Natural killer cell treated with Interleukin-12 subunit alpha and Interleukin-12 subunit beta and Interleukin-15 and Interleukin-18, amount 100 ng/mL, for 72 hours (primary cell): ENCODE results near the gene IGF2R. TPM values are rescaled to one million over a fixed set of nuclear protein-coding genes. Genes with fewer than 3 reads are reported as not detected.
"Not testable (repeated sequence)": the region's sequence is repeated elsewhere in the genome, so short reads cannot be mapped to it uniquely, and the experiment has no call there.

Experiments used
- ATAC-seq, 2 donors: fragments of 150-1000 bp; cut with Tn5 transposase in 1 of 2; sonication (Bioruptor Pico), chemical (Tn5 transposase) in 1 of 2; 2 replicates each; pipeline ENCODE4 v1.10.0; 2021
- DNase-seq: peaks from one replicate; pipeline ENCODE4 v3.0.0; 2022; ENCODE audit warnings: low spot score
- H3K27ac Mint-ChIP-seq, 2 donors: 1 replicate in 1 of 2; 2 replicates in 1 of 2; pipeline ENCODE4 v1.8.0; 2022; ENCODE audit warnings: mixed read lengths in 2 of 2, mild to moderate bottlenecking in 1 of 2, moderate library complexity in 1 of 2
- H3K27me3 Mint-ChIP-seq, 2 donors: 1 replicate in 1 of 2; 2 replicates in 1 of 2; pipeline ENCODE4 v1.8.0; 2022; ENCODE audit warnings: mixed read lengths in 2 of 2
- H3K36me3 Mint-ChIP-seq: one replicate; pipeline ENCODE4 v1.8.0; 2022; ENCODE audit warnings: mixed read lengths
- H3K4me1 Mint-ChIP-seq, 2 donors: 1 replicate in 1 of 2; 2 replicates in 1 of 2; pipeline ENCODE4 v1.8.0; 2022; ENCODE audit warnings: low read depth in 2 of 2, mixed read lengths in 2 of 2, mild to moderate bottlenecking in 1 of 2
- H3K4me3 Mint-ChIP-seq: one replicate; pipeline ENCODE4 v1.8.0; 2022; ENCODE audit warnings: mixed read lengths
- H3K9me3 Mint-ChIP-seq: 2 replicates; pipeline ENCODE4 v1.8.0; 2022; ENCODE audit warnings: mixed read lengths
- total RNA-seq, 2 donors: library from RNA; stranded (reverse); gene quantifications; one replicate each; pipeline ENCODE4 v1.2.3, GENCODE V29; 2022

Gene IGF2R
- total RNA-seq, 2 donors from 2014 or later, result 290 to 377 TPM

DNA sequence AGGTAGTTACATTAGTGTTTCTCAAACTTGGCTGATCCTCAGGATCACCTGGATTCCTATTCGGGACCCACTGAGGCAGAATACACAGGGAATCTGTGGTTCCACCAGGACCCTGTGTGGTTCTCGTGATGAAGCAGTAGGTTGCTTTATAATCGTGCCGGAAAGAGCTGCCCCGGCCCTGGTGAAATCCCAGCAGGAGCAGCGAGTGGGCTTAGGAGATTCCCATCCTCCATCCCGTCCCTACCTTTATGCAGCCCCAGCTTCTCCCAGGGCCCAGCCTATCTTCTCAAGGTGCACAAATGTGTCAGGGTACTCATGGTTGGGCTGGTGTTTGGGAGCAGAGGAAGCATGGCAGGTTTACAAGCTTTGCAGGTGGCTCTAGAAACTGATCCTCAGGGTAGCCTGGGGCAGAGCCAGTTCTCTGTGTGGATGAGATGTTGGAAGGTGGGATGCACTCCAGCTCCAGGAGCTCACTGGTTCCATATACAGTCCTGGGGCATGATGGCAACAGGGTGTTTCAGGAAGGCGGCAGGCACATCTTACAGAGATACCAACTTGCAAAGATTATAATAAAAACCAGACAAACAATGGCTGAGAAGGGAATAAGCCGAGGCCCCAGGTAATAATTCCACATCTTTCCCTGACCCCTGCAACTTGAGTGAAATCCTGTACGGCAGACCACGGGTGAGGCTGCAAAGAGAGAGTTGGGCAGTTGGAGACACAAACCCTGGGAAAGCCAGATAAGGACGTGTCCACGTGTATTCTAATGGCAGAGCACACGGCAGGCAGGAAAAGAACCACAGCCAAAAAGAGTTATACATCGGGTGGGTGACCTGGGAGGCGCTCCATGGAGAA, 158.6 kb downstream of the IGF2R start:
- H3K36me3 Mint-ChIP-seq, result peaks cover 3% of the 10 kb centered on the region
- no peak for DNase-seq
- no peaks in the 10 kb centered on the region for H3K9me3 Mint-ChIP-seq
- H3K4me3 Mint-ChIP-seq, result no peak overlapping the region
- peak overlapping the region in 1 of 2 donors; percentile 47 for H3K27ac Mint-ChIP-seq
- peaks cover 13 to 35% of the 10 kb centered on the region in 2 donors for H3K4me1 Mint-ChIP-seq
- no peaks in the 10 kb centered on the region for H3K27me3 Mint-ChIP-seq
- ATAC-seq, result no peak

- Mint-ChIP-seq H3K4me3 (no peak overlapping the region), H3K9me3 (no peaks in the 10 kb centered on the region), H3K36me3 (peaks cover 6% of the 10 kb centered on the region), H3K4me1 (peaks cover 13 to 40% of the 10 kb centered on the region in 2 donors), H3K27ac (peak overlapping the region in 1 of 2 donors; percentile 47), H3K27me3 (no peaks in the 10 kb centered on the region)
- DNase-seq (no peak), ATAC-seq (no peak)
These were observed 159.3 kb downstream of the IGF2R start for GRCh38 chr6:160128125-160128683.

GRCh38 chr6:160128879-160129516, 160.1 kb downstream of the IGF2R start:
- Mint-ChIP-seq H3K9me3 (no peaks in the 10 kb centered on the region), H3K4me1 (peaks cover 13 to 34% of the 10 kb centered on the region in 2 donors), H3K27ac (peak overlapping the region in 1 of 2 donors; percentile 64), H3K27me3 (no peaks in the 10 kb centered on the region), H3K4me3 (no peak overlapping the region), H3K36me3 (peaks cover 6% of the 10 kb centered on the region)
- no peak for ATAC-seq
- DNase-seq, result no peak

- H3K4me3 Mint-ChIP-seq, result no peak overlapping the region
- no peaks in the 10 kb centered on the region for H3K9me3 Mint-ChIP-seq
- DNase-seq (no peak), ATAC-seq (no peak)
- H3K27me3 Mint-ChIP-seq, result no peaks in the 10 kb centered on the region
- peak overlapping the region in 1 of 2 donors; percentile 64 for H3K27ac Mint-ChIP-seq
- H3K4me1 Mint-ChIP-seq, result peaks cover 13 to 30% of the 10 kb centered on the region in 2 donors
- H3K36me3 Mint-ChIP-seq, result peaks cover 6% of the 10 kb centered on the region
These were observed 161.2 kb downstream of the IGF2R start for GRCh38 chr6:160129881-160130615.

- no peak for ATAC-seq
- Mint-ChIP-seq H3K4me1 (peaks cover 13 to 30% of the 10 kb centered on the region in 2 donors), H3K4me3 (no peak overlapping the region), H3K9me3 (no peaks in the 10 kb centered on the region), H3K36me3 (peaks cover 6% of the 10 kb centered on the region), H3K27ac (peak overlapping the region in 1 of 2 donors; percentile 8), H3K27me3 (no peaks in the 10 kb centered on the region)
- DNase-seq, result no peak
These were observed 162.0 kb downstream of the IGF2R start for GRCh38 chr6:160130729-160131484.

- Mint-ChIP-seq H3K27ac (peak overlapping the region in 1 of 2 donors; percentile 78), H3K9me3 (no peaks in the 10 kb centered on the region), H3K4me3 (no peak overlapping the region), H3K27me3 (no peaks in the 10 kb centered on the region), H3K36me3 (peaks cover 6% of the 10 kb centered on the region), H3K4me1 (peaks cover 13 to 30% of the 10 kb centered on the region in 2 donors)
- DNase-seq (no peak), ATAC-seq (no peak)
These were observed 162.9 kb downstream of the IGF2R start for GRCh38 chr6:160131636-160132296.

DNA sequence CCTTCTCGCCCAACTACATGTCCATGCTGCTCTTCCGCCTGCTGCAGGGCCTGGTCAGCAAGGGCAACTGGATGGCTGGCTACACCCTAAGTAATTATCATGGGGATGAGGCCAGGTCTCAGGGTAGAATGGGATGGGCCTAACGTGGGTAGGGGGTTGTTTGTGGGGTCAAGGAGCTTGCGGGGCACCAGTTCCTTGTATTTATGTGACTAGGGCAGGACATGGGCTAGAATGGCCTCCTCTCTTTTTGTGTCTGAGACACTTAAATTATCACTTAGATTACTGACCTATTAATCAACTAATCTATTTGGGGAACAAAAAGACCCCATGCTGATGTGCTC, 163.4 kb downstream of the IGF2R start:
- Mint-ChIP-seq H3K4me3 (no peak overlapping the region), H3K36me3 (peaks cover 6% of the 10 kb centered on the region), H3K27me3 (no peaks in the 10 kb centered on the region), H3K4me1 (peaks cover 13 to 30% of the 10 kb centered on the region in 2 donors), H3K27ac (peak overlapping the region in 1 of 2 donors; percentile 78), H3K9me3 (no peaks in the 10 kb centered on the region)
- DNase-seq, result no peak
- no peak for ATAC-seq

DNA sequence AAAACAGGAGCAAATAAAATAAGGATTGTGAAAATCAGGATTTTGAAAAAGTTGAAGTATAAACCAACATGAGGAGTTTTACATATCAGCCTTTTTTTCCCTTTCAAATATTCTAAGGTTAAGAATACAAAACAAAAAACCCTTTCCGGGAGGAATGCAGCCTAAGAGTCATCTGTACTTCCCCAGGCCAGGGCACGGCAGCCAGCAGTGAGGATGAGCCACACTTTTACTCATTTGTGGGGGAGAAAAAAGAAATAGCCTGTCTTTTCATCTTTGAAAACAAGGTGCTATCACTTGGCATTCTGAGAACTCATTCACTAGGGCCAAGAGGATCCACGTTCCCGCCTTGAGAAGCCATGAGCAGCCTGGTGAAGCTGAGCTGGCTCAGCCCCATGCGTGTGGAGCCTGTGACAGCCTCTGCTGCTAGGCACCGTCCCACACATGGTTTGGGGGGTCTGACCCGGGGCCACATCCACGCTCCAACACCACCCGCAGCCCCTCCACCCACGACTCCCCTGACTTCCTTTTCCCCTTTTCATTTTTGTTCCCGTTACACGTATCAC, 164.0 kb downstream of the IGF2R start:
- Mint-ChIP-seq H3K4me3 (no peak overlapping the region), H3K27ac (peak overlapping the region in 1 of 2 donors; percentile 78), H3K4me1 (peaks cover 13 to 29% of the 10 kb centered on the region in 2 donors), H3K27me3 (no peaks in the 10 kb centered on the region), H3K36me3 (peaks cover 6% of the 10 kb centered on the region), H3K9me3 (no peaks in the 10 kb centered on the region)
- ATAC-seq (no peak), DNase-seq (no peak)

- ATAC-seq (no peak), DNase-seq (no peak)
- H3K27ac Mint-ChIP-seq, result peak overlapping the region in 1 of 2 donors; percentile 78
These were observed 164.8 kb downstream of the IGF2R start for GRCh38 chr6:160133441-160134336.

DNA sequence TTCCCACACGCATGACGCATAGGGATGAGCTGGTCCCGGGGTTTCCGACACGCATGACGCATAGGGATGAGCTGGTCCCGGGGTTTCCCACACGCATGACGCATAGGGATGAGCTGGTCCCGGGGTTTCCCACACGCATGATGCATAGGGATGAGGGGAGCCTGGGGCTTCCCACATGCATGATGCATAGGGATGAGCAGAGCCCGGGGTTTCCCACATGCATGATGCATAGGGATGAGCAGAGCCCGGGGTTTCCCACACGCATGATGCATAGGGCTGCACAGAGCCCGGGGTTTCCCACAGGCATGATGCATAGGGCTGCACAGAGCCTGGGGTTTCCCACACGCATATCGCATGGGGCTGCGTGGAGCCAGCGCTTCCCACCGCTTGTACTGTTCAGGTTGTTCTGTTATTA, 165.5 kb downstream of the IGF2R start:
- not testable (repeated sequence) for H3K36me3 Mint-ChIP-seq, H3K27me3 Mint-ChIP-seq
- ATAC-seq, result peak; percentile 19 to 37

More at GRCh38 chr6:160133441-160134336, 164.8 kb downstream of the IGF2R start:
- Mint-ChIP-seq H3K36me3 (peaks cover 6% of the 10 kb centered on the region), H3K4me1 (peaks cover 21 to 36% of the 10 kb centered on the region in 2 donors), H3K4me3 (no peak overlapping the region), H3K27me3 (no peaks in the 10 kb centered on the region), H3K9me3 (no peaks in the 10 kb centered on the region)

GRCh38 chr6:160134779-160135547, 166.1 kb downstream of the IGF2R start:
- no peak overlapping the region for H3K4me3 Mint-ChIP-seq
- H3K27me3 Mint-ChIP-seq, result no peaks in the 10 kb centered on the region
- peaks cover 22 to 38% of the 10 kb centered on the region in 2 donors for H3K4me1 Mint-ChIP-seq
- DNase-seq (no peak), ATAC-seq (no peak)
- H3K9me3 Mint-ChIP-seq, result no peaks in the 10 kb centered on the region
- peaks cover 6% of the 10 kb centered on the region for H3K36me3 Mint-ChIP-seq
- peak overlapping the region; percentile 31 to 41 for H3K27ac Mint-ChIP-seq

More for the DNA sequence above, 165.5 kb downstream of the IGF2R start:
- H3K4me1 Mint-ChIP-seq, result peaks cover 21 to 38% of the 10 kb centered on the region in 2 donors
- DNase-seq, H3K9me3 Mint-ChIP-seq, H3K4me3 Mint-ChIP-seq, H3K27ac Mint-ChIP-seq: not testable (repeated sequence)
